ENCODE data around the gene RYR3. TPM values are rescaled to one million over a fixed set of nuclear protein-coding genes. Genes with fewer than 3 reads are reported as not detected.

RYR3 gene
- total RNA-seq, 4 donors from 2014 or later: 0.18 to 3.3 (median 2.3) TPM

DNA sequence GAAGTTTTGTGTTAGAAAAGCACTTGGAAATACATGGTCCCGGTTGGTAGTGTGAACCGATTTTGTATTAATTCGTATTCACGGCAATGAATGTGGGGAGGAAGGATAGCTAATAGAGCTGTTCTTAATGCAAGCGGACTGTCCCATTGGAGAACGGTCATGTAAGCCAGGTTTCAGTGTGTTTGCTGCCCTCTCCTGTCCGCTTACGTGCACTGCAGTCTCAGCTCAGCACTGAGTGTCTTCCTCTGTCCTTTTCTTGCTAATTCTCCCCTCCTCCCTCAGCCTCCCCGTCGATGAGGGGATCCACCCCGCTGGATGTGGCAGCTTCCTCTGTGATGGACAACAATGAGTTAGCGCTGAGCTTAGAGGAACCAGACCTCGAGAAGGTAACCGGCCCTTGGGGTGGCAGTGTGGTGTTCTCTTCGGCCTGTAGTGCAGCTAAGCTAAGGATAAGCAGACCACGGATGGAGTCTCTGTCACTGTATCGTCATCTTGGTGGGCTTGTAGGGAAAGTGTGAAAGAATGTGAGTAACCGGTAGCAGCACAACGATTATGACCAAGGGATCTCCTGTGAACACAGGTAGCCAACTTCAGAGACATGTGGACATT is 390.0 kb downstream of the RYR3 start:
- no peak overlapping the region for H3K4me3 ChIP-seq
- no peaks in the 10 kb centered on the region for H3K27me3 ChIP-seq
- TF ChIP-seq POLR2A (IDR thresholded peaks at IDR 0.05): no peak
- TF ChIP-seq, protein P1, sequence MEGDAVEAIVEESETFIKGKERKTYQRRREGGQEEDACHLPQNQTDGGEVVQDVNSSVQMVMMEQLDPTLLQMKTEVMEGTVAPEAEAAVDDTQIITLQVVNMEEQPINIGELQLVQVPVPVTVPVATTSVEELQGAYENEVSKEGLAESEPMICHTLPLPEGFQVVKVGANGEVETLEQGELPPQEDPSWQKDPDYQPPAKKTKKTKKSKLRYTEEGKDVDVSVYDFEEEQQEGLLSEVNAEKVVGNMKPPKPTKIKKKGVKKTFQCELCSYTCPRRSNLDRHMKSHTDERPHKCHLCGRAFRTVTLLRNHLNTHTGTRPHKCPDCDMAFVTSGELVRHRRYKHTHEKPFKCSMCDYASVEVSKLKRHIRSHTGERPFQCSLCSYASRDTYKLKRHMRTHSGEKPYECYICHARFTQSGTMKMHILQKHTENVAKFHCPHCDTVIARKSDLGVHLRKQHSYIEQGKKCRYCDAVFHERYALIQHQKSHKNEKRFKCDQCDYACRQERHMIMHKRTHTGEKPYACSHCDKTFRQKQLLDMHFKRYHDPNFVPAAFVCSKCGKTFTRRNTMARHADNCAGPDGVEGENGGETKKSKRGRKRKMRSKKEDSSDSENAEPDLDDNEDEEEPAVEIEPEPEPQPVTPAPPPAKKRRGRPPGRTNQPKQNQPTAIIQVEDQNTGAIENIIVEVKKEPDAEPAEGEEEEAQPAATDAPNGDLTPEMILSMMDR (IDR thresholded peaks at IDR 0.05): peak; percentile 22 to 82 (median 69)
- no peaks in the 10 kb centered on the region for H3K36me3 ChIP-seq
- no peaks in the 10 kb centered on the region for H3K4me1 ChIP-seq
- peak; percentile 23 to 79 (median 67) for DNase-seq
- no peak overlapping the region for H3K27ac ChIP-seq
- H3K9me3 ChIP-seq: no peaks in the 10 kb centered on the region

DNA sequence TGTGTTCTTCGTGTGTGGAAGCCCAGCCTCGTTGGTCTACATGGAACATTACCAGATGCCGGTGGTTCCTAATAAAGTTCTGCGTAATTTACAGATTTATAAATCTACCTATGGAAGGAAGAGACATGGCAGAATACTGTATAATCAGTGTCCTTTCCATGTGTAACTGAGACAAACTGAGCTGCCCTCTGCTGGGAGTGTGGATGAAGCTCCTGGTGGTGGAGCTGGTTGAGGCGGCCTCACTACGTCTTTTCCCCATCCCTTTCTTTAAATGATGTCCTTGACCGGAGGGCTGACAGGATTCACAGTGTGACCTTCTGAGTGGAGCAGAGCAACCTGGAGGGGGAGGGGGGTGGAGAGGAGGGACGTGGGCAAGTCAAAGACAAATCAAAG is 390.5 kb downstream of the RYR3 start:
- no peak overlapping the region for H3K4me3 ChIP-seq
- TF ChIP-seq POLR2A (IDR thresholded peaks at IDR 0.05): no peak
- TF ChIP-seq, protein P1 (IDR thresholded peaks at IDR 0.05): no peak
- no peaks in the 10 kb centered on the region for H3K4me1 ChIP-seq
- no peak overlapping the region for H3K27ac ChIP-seq
- no peaks in the 10 kb centered on the region for H3K36me3 ChIP-seq
- no peaks in the 10 kb centered on the region for H3K27me3 ChIP-seq
- DNase-seq: no peak
- no peaks in the 10 kb centered on the region for H3K9me3 ChIP-seq

DNA sequence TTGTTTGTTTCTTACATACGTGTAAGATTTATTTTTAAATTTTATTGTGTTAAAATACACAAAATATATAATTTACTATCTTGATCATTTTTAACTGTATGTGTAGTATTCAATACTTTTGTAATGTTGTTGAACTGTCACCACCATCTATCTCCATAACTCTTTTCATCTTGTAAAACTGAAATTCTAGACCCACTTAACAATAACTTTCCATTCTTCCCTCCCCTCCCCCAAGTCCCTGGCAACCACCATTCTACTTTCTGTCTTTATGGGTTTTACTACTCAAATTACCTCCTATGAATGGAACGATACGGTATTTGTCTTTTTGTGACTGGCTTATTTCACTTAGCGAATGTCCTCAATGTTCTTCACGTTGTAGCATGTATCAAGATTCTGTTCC is 395.4 kb downstream of the RYR3 start:
- H3K27ac ChIP-seq: no peak overlapping the region
- H3K27me3 ChIP-seq: no peaks in the 10 kb centered on the region
- DNase-seq: no peak
- no peaks in the 10 kb centered on the region for H3K4me1 ChIP-seq
- H3K4me3 ChIP-seq: no peak overlapping the region
- no peaks in the 10 kb centered on the region for H3K36me3 ChIP-seq
- TF ChIP-seq, protein P1 (IDR thresholded peaks at IDR 0.05): no peak
- no peak for TF ChIP-seq POLR2A (IDR thresholded peaks at IDR 0.05)
- H3K9me3 ChIP-seq: no peaks in the 10 kb centered on the region

DNA sequence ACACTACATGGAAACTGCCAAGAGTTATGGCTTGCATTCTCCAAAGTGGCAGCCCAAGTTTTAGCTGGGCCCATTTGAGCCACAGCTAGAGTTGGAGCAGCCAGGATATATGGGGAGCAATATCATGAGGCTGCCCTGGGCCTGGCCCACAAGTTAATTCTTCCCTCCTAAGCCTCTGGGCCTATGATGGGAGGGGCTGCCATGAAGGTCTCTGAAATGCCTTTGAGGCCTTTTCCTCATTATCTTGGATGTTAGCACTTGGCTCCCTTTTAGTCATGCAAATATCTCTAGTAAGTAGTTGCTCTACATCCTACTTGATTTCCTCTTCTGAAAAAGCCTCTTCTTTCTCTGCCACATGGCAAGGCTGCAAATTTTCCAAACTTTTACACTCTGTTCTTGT is 400.0 kb downstream of the RYR3 start:
- Histone ChIP-seq H3K4me3 (no peak overlapping the region), H3K36me3 (no peaks in the 10 kb centered on the region), H3K9me3 (no peaks in the 10 kb centered on the region), H3K4me1 (no peaks in the 10 kb centered on the region), H3K27me3 (no peaks in the 10 kb centered on the region), H3K27ac (no peak overlapping the region)
- TF ChIP-seq, protein P1 (IDR thresholded peaks at IDR 0.05): no peak
- no peak for TF ChIP-seq POLR2A (IDR thresholded peaks at IDR 0.05)
- no peak for DNase-seq

DNA sequence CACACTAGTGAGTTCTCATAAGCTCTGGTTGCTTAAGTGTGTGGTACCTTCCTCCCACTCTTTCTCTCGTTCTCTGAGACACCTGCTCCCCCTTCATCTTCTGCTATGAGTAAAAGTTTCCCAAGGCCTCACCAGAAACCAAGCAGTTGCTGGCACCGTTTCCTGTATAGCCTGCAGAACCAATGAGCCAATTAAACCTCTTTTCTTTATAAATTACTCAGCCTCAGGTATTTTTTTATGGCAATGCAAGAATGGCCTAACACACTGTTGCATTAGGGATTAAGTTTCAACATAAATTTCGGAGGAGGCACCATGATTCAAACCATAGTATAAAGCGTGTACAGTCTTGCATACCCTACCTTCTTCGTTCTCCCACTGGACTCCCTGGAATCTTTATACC is 405.3 kb downstream of the RYR3 start:
- no peak overlapping the region for H3K27ac ChIP-seq
- no peaks in the 10 kb centered on the region for H3K27me3 ChIP-seq
- no peak overlapping the region for H3K4me3 ChIP-seq
- no peaks in the 10 kb centered on the region for H3K9me3 ChIP-seq
- no peaks in the 10 kb centered on the region for H3K36me3 ChIP-seq
- TF ChIP-seq, protein P1 (IDR thresholded peaks at IDR 0.05): no peak
- no peak for TF ChIP-seq POLR2A (IDR thresholded peaks at IDR 0.05)
- H3K4me1 ChIP-seq: no peaks in the 10 kb centered on the region
- DNase-seq: no peak

DNA sequence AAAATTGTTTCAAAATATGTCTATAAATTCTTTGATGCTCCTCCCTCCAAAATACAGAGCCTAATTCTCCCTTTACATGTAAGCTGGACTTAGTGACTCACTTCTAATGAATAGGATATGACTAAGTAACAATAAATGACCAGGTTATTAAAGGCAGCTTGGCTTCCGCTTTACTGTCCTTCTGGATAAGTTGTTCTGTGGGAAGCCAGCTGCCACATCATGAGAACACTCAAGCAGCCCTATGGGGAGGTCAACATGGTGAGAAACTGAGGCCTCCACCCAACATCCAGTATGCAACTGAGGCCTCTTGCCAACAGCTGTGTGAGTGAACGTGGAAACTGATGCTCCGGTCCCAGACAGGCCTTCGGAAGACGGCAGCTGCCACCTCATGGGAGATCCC is 410.2 kb downstream of the RYR3 start:
- TF ChIP-seq, protein P1 (IDR thresholded peaks at IDR 0.05): no peak
- TF ChIP-seq POLR2A (IDR thresholded peaks at IDR 0.05): no peak
- Histone ChIP-seq H3K9me3 (no peaks in the 10 kb centered on the region), H3K27ac (no peak overlapping the region), H3K36me3 (no peaks in the 10 kb centered on the region), H3K4me3 (no peak overlapping the region), H3K27me3 (no peaks in the 10 kb centered on the region), H3K4me1 (no peaks in the 10 kb centered on the region)
- DNase-seq: no peak
